Karpas-422 (cell line): ENCODE results near the gene DDX54. TPM values are rescaled to one million over a fixed set of nuclear protein-coding genes. Genes with fewer than 3 reads are reported as not detected.
A peak's percentile ranks its signal among the peaks of the same experiment; 100 is the strongest.

Experiments
- DNase-seq: peaks from one replicate; pipeline ENCODE4 v3.0.0-alpha.2; 2015
- H2AFZ ChIP-seq: fragments of 200-600 bp; sonication (generic); 2 replicates; pipeline ENCODE4 v1.6.1; 2014; ENCODE audit warnings: antibody characterized with exemption, low read length, mixed read lengths
- H3K27ac ChIP-seq: fragments of 200-600 bp; sonication (generic); 2 replicates; pipeline ENCODE4 v1.5.1; 2014; ENCODE audit warnings: mild to moderate bottlenecking, low read length, moderate library complexity
- H3K27me3 ChIP-seq: fragments of 200-600 bp; sonication (generic); 2 replicates; pipeline ENCODE4 v1.6.1; 2014; ENCODE audit warnings: low read length, mixed read lengths
- H3K36me3 ChIP-seq: fragments of 200-600 bp; sonication (generic); 2 replicates; pipeline ENCODE4 v1.6.1; 2014; ENCODE audit warnings: low read length, mixed read lengths; ENCODE audit not compliant: insufficient read depth
- H3K4me1 ChIP-seq: fragments of 200-600 bp; sonication (generic); 2 replicates; pipeline ENCODE4 v1.6.1; 2014; ENCODE audit warnings: mild to moderate bottlenecking, low read length, mixed read lengths
- H3K4me2 ChIP-seq: fragments of 200-600 bp; sonication (generic); 2 replicates; pipeline ENCODE4 v1.6.1; 2014; ENCODE audit warnings: low read length, low read depth, mild to moderate bottlenecking; ENCODE audit not compliant: poor library complexity, severe bottlenecking
- H3K4me3 ChIP-seq: fragments of 200-600 bp; sonication (generic); 2 replicates; pipeline ENCODE4 v1.5.1; 2014; ENCODE audit warnings: mild to moderate bottlenecking, antibody characterized with exemption, low read length, mixed read lengths
- H3K79me2 ChIP-seq: fragments of 200-600 bp; sonication (generic); 2 replicates; pipeline ENCODE4 v1.6.1; 2014; ENCODE audit warnings: mild to moderate bottlenecking, low read length, mixed read lengths
- H3K9ac ChIP-seq: fragments of 200-600 bp; sonication (generic); 2 replicates; pipeline ENCODE4 v1.6.0; 2014; ENCODE audit warnings: low read length
- H3K9me2 ChIP-seq: fragments of 200-600 bp; sonication (generic), shearing (Covaris generic); replicated peaks from 2 replicates; pipeline ENCODE4 v1.6.0; 2014; ENCODE audit warnings: mild to moderate bottlenecking, low read length, moderate library complexity; ENCODE audit not compliant: insufficient read depth
- H3K9me3 ChIP-seq: fragments of 300-700, 200-600 bp; sonication (generic); 2 replicates; pipeline ENCODE4 v1.6.1; 2014; ENCODE audit warnings: low read length, mixed read lengths
- H4K20me1 ChIP-seq: fragments of 200-600 bp; sonication (generic); 2 replicates; pipeline ENCODE4 v1.6.1; 2014; ENCODE audit warnings: mild to moderate bottlenecking, antibody characterized with exemption, low read length, low read depth; ENCODE audit not compliant: insufficient read depth
- total RNA-seq: library from RNA; depleted of rRNA; stranded (reverse); fragments of >200 nt; shearing (Covaris generic); gene quantifications from 2 replicates; pipeline ENCODE4 v1.2.3, GENCODE V29; 2014; ENCODE audit warnings: low replicate concordance

The DDX54 gene
- total RNA-seq, 1 experiment from 2014 or later = 28.2 TPM

DNA sequence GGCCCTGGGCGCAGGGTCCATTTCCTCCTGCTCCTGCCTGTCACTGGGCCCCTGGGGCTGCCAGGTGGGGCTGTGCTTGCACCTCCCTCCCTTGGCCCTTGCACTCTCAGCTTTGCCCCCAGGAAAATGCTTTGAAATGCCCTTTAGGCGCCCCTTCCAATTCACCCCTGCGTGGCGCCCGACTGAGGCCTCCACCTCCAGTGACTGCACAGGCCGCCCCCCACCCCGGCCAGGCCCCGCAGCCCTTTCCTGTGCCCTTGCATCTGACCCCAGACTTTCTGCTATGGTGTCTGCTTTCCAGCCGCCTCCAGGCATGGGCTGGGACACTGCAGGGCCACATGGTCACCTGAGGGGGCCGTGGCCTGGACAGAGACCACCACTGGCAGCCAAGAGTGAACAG is 17.4 kb downstream of the DDX54 start:
- H3K4me2 ChIP-seq = no peak overlapping the region
- H3K36me3 ChIP-seq = peaks cover 24% of the 10 kb centered on the region
- no peak overlapping the region for H2AFZ ChIP-seq
- H3K9me3 ChIP-seq = no peaks in the 10 kb centered on the region
- no peaks in the 10 kb centered on the region for H3K4me1 ChIP-seq
- peaks cover 7% of the 10 kb centered on the region; the same call in 1 of the 2 replicates for H3K79me2 ChIP-seq
- no peak overlapping the region for H3K9ac ChIP-seq
- peaks cover 4% of the 10 kb centered on the region; the same call in 1 of the 2 replicates for H4K20me1 ChIP-seq
- H3K27ac ChIP-seq = no peak overlapping the region
- no peak overlapping the region for H3K4me3 ChIP-seq
- no peaks in the 10 kb centered on the region for H3K27me3 ChIP-seq
- no peak for DNase-seq
- no peaks in the 10 kb centered on the region for H3K9me2 ChIP-seq

DNA sequence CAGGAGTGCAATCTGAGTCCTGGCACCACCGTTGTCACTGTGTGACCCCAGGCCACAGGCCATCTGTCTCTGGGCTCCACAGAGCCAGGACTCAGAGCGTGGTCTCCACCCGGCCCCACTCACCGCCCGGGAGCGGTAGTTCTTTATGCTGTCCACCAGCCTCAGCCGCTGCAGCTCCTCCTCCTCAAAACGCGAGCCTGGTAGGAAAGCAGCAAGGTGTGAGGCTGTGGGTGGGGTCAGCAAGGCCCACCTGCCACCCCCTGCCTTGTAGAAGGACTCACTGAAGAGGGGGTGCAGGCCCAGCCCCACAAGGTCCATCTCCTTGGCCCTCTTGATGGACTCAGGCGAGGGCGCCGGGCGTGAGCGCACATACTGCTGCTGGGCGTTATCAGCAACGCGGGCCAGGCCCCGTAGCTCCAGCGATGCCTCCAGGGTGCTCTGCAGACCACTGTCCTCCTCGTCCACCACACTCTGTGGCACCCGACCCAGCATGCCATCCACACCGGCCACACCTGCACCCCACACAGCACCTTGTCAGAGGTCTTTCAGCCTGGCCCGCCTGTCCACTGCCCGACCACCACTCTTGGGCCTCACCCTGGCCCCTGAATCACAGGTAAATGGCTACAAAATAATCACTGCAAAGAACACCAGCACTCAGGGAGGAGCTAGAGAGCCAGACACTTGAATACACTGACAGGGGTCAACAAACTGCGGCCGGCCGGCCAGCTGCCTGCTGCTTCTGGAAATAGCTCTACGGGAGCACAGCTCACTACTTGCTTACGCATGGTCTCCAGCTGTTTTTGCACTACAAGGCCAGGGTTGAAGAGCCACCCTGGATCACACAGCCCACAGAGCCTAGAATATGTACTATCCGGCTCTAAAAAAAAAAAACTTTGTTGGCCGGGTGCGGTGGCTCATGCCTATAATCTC is 19.5 kb downstream of the DDX54 start:
- Histone ChIP-seq H3K9me3 (no peaks in the 10 kb centered on the region), H2AFZ (no peak overlapping the region), H3K36me3 (peaks cover 5% of the 10 kb centered on the region), H3K9ac (no peak overlapping the region), H3K9me2 (no peaks in the 10 kb centered on the region), H3K27me3 (no peaks in the 10 kb centered on the region), H3K4me1 (peaks cover 13% of the 10 kb centered on the region), H3K4me2 (no peak overlapping the region), H3K4me3 (no peak overlapping the region), H3K79me2 (no peaks in the 10 kb centered on the region), H3K27ac (no peak overlapping the region), H4K20me1 (peaks cover 14% of the 10 kb centered on the region)
- no peak for DNase-seq

DNA sequence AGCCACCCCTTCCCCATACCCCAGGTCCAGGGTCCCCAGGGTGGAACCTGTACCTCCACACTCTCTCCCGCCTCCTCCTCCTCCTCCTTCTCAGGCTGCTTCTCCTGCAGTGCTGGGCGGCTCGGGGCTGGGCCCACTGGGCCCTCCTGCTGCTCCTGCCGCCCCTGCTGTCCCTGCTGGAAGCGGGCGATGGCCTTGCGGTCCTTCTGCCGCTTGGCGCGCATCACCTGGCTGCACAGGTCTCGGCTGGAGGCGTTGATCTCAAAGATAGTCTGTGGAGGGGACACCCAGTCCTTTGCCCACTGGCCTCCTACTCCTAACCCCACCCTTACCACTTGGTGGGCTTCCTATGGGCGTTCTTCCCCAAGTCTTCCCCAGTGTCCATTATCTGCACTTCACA is 21.3 kb downstream of the DDX54 start:
- Histone ChIP-seq H4K20me1 (peaks cover 26% of the 10 kb centered on the region), H3K9ac (no peak overlapping the region), H3K4me3 (no peak overlapping the region), H3K9me3 (no peaks in the 10 kb centered on the region), H2AFZ (no peak overlapping the region), H3K36me3 (peaks cover 19% of the 10 kb centered on the region), H3K27me3 (no peaks in the 10 kb centered on the region), H3K79me2 (0 out of 2 replicates have a peak, but pooled peaks cover 6% of the 10 kb centered on the region), H3K4me1 (peaks cover 13% of the 10 kb centered on the region), H3K4me2 (no peak overlapping the region), H3K27ac (no peak overlapping the region), H3K9me2 (no peaks in the 10 kb centered on the region)
- no peak for DNase-seq

DNA sequence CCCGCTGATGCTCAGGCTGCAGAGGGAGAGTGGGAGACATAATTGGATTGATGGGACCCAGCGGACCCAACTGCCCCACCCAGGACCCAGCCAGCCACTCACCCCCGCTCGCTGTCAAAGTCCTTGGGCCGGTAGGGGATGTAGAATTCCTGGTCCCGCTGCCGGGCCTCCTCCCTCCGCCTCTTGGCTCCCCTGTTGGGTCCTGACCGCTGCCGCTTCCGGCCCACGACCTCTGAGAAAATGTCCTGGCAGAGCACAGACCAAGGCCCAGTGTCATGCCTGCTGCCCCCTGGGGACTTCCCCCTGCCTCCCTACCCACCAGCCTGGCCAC is 22.3 kb downstream of the DDX54 start:
- Histone ChIP-seq H3K4me2 (no peak overlapping the region), H3K9me3 (no peaks in the 10 kb centered on the region), H3K9me2 (no peaks in the 10 kb centered on the region), H3K9ac (no peak overlapping the region), H3K36me3 (peaks cover 28% of the 10 kb centered on the region), H3K4me3 (no peak overlapping the region), H3K27me3 (no peaks in the 10 kb centered on the region), H3K27ac (no peak overlapping the region), H3K79me2 (0 out of 2 replicates have a peak, but pooled peaks cover 6% of the 10 kb centered on the region), H4K20me1 (peaks cover 28% of the 10 kb centered on the region), H3K4me1 (peaks cover 13% of the 10 kb centered on the region), H2AFZ (no peak overlapping the region)
- no peak for DNase-seq

DNA sequence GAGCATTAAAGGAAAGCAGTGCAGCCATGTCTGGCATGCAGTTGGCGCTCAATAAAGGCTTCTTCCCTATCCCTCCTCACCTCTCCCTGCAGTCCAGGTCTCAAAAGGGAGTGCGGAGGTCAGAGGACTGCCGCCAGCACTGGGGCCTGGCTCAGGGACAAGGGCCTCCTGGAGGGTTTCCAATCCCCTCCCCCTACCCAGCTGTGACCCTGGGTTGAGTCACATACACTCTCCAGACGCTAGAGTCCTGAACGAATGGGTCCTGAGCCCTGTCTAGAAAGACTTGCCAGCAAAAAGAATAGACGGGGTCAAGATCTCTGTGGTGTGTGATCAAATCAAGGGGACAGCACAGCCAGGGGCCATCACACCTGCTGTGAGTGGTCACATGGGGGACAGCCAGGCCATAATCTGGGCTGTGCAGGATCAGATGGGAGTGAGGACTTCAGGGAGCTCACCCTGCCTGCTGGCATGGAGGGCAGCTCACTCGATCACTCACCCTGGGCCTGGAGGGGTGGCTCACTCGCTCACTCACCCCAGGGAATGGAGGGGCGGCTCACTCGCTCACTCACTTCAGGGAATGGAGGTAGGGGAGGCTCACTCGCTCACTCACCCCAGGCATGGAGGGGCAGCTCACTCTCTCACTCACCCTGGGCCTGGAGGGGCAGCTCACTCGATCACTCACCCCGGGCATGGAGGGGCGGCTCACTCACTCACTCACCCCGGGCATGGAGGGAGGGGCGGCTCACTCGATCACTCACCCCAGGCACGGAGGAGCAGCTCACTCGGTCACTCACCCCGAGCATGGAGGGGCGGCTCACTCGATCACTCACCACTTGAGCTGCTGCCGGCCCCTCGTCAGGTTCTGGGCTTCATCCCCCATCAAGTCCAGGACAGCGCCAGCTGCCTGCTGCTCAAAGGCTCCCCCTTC is 22.9 kb downstream of the DDX54 start:
- Histone ChIP-seq H3K79me2 (0 out of 2 replicates have a peak, but pooled peaks cover 6% of the 10 kb centered on the region), H3K27me3 (no peaks in the 10 kb centered on the region), H3K4me2 (peak overlapping the region; percentile 20), H3K4me3 (no peak overlapping the region), H3K9me2 (no peaks in the 10 kb centered on the region), H3K9ac (no peak overlapping the region), H4K20me1 (peaks cover 30% of the 10 kb centered on the region), H3K4me1 (peaks cover 13% of the 10 kb centered on the region), H2AFZ (no peak overlapping the region), H3K27ac (no peak overlapping the region), H3K9me3 (no peaks in the 10 kb centered on the region), H3K36me3 (peaks cover 31% of the 10 kb centered on the region)
- DNase-seq = peak; percentile 72

DNA sequence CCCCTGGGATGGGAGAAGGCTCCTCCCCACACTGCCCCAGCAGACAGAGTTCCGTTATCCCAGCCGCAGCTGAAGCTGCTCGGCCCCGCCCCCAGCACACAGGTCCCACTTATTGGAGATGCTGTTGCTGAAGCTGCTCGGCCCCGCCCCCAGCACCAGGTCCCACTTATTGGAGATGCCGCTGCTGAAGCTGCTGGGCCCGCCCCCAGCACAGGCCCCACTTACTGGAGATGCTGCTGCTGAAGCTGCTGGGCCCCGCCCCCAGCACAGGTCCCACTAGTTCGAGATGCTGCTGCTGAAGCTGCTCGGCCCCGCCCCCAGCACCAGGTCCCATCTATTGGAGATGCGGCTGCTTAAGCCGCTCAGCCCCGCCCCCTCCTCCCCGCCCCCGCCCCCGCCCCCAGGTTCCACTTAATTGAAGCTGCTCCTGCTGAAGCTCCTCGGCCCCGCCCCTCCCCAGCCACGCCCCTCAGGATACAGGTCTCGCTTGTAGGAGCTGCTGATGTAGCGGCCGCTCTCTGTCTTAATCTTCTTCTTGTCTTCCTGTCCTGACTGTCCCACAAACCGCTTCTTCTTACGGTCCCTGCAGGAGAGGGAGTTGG is 23.8 kb downstream of the DDX54 start:
- H3K4me1 ChIP-seq = peaks cover 13% of the 10 kb centered on the region
- H3K27ac ChIP-seq = no peak overlapping the region
- H4K20me1 ChIP-seq = peaks cover 30% of the 10 kb centered on the region
- peak overlapping the region; percentile 20 for H3K4me2 ChIP-seq
- H3K79me2 ChIP-seq = 0 out of 2 replicates have a peak, but pooled peaks cover 6% of the 10 kb centered on the region
- H3K27me3 ChIP-seq = no peaks in the 10 kb centered on the region
- no peaks in the 10 kb centered on the region for H3K9me2 ChIP-seq
- H3K9me3 ChIP-seq = no peaks in the 10 kb centered on the region
- peak; percentile 99 for DNase-seq
- no peak overlapping the region for H2AFZ ChIP-seq
- H3K36me3 ChIP-seq = peaks cover 31% of the 10 kb centered on the region
- H3K4me3 ChIP-seq = no peak overlapping the region
- no peak overlapping the region for H3K9ac ChIP-seq

DNA sequence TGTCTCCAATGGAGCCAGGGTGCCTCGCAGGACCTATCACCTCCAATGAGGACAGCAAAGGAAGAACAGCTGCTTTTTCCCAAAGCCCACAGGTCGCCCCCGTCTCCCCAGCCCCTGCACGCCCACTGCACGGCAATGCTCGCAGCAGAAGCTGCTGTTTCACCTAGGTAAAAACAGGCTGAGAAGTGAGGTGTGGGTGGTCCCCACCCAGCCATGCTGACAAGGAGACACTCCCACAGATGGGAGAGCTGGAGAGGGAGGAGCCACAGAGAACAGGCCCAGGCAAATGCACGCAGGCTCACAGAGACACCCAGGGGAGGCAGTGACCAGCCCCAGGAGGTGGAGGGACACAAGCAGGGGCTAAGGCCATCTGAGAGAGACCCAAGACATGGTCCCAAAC is 25.3 kb downstream of the DDX54 start:
- Histone ChIP-seq H3K9me2 (no peaks in the 10 kb centered on the region), H3K4me1 (peaks cover 13% of the 10 kb centered on the region), H4K20me1 (peaks cover 30% of the 10 kb centered on the region), H3K9me3 (no peaks in the 10 kb centered on the region), H3K79me2 (0 out of 2 replicates have a peak, but pooled peaks cover 6% of the 10 kb centered on the region), H3K9ac (no peak overlapping the region), H3K4me3 (no peak overlapping the region), H3K36me3 (peaks cover 31% of the 10 kb centered on the region), H3K27ac (no peak overlapping the region), H3K4me2 (no peak overlapping the region), H2AFZ (no peak overlapping the region), H3K27me3 (no peaks in the 10 kb centered on the region)
- DNase-seq = no peak
